Retina (tissue), 1 donor: ENCODE data around the gene MAP4.
"Not testable (repeated sequence)": the region's sequence is repeated elsewhere in the genome, so short reads cannot be mapped to it uniquely, and the experiment has no call there.

Source experiments
- DNase-seq: peaks from one replicate; pipeline ENCODE4 v3.0.0-alpha.2; 2016

The MAP4 gene

DNA sequence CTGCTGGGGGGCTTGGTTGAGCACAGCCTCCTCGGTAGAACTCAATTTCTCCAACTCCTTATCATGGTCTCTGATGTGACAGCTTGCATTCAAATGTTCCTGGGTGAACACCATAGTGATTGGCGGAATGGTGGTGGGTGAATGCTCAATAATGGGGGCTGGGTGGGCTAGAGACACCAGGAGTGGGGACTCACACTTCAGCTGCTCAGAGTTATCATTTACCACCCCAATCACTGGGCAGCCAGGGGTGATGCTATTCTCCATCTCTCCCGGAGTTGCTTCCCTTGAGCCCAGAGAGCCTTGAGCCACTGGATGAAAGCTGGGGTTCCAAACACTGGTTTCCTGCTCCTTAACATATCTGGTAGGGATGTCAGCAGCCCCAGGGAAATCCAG is 124.6 kb downstream of the MAP4 start:
- no peak for DNase-seq

DNA sequence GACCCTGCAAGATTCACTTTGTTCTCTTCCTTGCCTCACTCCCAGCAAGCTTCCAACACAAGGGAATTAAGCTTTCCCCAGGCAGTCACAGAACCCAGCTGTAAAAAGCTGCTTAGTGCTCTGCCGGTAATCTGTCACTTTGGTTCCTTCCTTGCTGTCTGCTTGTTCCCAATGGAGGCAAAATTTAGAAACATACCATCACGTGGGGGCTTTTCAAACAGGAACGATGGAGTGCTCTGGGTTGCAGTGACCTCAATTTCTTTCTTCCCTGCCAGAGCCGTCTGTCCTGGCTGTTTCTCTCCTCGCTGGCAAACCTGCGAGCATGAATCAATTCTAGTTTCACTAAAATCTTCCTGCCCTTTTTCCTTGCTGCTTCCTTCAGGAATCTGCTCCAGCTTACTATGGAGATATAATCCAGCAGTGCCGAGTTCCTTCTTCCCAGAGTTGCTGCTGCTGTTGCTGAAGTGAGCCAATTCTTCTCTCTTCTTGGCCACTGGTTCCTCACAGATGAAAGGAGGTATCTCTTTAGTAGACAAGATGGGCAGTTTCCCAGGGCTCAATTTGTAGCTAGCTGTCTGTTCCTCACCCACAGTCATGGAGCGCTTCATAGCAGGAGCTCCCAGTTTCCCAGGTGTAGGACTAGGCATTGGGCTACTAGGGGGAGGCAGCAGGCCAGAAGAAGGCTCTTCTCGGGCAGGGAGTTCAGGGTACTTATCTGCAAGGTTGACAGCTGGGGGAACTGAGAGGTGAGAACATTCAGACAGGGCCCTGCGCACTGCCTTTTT is 125.2 kb downstream of the MAP4 start:
- DNase-seq: peak; percentile 77

DNA sequence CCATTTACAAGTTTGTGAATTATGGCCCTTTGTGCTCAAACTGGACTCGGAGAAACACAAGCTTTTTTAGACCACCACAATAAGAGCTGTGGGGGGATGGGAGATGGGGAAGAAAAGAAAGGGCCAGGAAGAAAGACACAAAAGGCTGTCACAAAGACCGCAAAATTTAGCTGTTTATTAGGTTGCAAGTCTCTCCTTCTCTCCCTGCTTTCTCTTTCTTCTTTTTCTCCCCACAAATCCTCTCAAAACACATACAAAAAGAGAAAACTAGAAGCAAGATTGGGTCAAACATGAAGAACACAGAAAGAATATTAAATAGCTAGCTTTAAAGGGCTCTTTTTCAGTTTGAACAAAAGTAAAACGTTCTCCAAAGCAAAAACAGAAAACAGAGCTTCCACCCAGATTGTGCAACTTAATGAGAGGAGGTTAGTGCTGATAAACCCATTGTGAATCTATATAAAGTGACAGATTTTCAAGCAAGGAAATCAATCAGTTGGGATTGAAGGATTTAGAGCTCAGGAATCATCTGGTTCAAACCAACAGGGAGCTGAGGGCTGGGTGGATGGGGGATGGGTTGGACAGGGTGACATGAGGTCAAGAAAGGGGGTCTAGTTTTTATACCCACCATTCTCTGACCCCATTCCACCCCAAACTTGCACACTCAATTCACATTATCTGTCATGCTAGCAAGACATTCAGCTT is 125.9 kb downstream of the MAP4 start:
- peak; percentile 73 for DNase-seq

DNA sequence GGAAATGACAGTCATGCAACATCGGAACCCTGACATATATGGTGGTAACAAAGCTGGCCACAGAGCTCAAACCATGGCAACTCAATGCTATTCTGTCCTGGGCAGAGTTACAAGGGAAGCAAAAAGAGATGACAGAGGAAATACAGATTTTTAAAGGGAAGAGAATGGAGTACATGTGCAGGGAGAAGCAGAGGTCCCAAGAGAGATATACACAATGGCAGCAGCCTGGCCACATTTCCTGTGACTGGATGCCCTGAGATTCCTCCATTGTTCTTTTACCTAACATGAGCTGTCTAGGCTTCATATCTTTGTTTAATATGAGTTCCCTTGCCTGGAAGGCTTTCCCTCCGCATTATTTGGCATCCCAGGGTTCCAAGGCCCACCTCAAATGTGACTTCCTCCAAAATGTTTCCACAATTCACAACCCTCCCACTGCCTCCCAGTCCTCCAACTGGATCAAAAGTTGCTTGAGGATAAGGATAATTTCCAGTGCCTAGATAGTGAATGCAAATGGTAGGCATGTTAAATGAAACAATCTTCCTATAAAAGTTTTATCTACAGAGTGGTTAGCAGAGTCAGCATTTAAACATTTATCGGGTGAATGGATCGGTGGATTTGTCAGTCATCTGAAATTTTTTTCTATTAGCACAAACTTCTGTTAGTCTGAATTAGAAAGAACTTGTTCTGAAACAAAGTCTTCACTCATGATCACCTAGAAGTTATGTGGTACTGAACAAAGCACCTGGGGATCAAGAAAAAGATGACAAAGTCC is 127.0 kb downstream of the MAP4 start:
- DNase-seq: no peak

DNA sequence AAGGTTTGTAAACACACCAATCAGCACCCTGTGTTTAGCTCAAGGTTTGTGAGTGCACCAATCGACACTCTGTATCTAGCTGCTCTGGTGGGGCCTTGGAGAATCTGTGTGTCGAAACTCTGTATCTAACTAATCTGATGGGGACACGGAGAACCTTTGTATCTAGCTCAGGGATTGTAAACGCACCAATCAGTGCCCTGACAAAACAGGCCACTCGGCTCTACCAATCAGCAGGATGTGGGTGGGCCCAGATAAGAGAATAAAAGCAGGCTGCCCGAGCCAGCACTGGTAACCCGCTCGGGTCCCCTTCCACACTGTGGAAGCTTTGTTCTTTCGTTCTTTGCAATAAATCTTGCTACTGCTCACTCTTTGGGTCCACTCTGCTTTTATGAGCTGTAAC is 128.2 kb downstream of the MAP4 start:
- DNase-seq: not testable (repeated sequence)

DNA sequence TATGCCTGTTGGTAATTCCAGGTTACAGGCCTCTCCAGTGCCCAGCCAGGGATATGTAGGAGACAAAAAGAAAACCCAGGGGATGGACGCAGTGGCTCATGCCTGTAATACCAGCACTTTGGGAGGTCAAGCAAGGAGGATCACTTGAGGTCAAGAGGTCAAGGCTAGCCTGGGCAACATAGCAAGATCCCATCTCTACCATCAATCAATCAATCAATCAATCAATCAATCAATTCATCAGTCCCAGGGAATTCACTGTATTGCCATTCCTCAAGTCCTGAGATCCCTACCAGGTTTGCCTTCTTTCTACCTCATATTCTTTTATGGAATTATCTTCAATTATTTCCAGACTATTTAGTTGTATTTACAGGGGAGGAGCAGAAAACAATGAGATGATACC is 131.0 kb downstream of the MAP4 start:
- no peak for DNase-seq

DNA sequence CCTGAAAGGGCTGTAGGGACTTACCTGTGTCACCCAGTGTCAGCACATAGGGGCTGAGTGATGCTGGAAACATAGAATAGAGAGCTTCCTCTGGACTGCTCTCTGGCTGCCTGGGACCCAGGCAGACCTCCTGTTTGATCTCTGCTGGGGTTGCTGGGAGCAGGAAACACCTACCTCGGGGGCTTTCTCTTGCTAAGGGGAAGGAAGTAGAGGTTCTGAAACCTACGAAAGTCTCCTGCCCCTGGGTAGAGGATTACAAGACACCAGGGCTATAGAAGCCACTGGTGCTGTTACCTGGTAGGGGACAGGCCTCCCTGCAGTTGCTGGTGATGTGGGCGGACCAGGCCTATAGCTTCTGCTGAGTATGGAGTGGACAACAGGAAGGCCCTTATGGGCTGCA is 131.6 kb downstream of the MAP4 start:
- no peak for DNase-seq

DNA sequence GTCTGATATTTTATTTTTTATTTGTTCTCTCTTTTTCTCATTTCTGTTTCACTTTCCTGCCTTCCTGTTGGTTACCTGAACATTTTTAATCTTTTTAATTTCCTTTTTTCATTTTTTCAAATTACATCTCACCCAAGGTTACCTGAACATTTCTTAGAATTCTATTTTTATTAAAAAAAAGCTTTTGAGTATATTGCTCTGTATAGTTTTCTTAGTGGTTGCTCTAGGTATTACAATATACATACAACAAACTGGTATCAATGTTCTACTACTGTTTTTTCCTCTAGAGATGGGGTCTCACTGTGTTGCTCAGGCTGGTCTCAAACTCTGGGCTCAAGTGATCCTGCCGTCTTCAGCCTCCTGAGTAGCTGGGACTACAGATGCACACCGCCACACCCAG is 133.9 kb downstream of the MAP4 start:
- no peak for DNase-seq

DNA sequence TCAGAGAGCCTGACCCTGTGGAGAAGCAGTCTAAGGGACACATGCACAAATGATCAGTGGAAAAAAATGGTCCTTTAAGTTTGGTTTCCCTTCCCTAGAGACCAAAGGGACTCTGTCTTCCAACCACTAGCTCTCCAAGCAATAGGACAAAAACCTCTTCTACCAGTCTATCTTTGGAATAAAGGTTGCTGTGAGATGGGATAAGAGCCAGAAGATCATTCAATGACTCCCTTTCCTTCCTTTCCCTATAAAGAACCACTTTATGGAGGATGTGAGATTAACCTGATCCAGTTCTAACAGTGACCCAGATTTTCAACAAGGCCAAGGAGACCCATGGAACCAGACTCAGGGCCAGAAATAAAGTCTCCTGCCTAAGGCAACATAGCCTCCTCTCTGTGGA is 138.5 kb downstream of the MAP4 start:
- no peak for DNase-seq

DNA sequence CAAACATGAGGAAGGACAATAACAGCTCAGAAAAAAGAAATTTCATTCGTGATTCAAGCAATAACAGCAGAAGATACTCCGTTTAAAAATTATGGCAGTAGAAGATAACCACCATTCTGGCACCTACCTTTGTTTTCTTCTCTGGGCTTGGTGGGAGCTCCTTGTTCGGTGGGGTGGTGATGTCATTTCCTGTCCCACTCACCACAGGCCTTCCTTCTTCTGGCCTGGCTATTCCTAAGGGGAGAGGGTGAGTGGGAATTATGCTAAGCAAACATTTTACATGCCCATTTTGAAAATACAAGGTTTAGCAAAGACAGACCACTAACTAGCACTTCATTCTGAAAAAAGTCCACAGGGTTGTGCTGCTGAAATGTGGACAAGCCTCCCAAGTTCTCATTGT is 138.9 kb downstream of the MAP4 start:
- no peak for DNase-seq

DNA sequence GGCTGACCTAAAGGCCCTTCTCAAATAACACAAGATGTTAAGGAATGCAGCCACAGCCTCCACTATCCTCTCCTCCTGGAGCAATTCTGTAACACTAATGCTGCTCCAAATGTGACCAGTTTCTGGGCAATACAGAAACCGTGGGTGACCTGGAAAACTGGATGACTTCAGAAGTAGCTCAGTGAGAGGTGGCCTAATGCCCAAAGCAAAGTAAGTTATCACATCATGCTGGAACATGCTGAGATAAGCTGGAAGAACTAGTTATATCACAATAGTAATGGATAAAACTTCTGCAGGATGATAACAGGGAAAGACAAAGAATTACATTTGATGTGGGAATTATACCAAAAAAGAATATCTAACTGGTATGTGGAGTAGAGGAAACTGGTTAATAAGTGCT is 141.3 kb downstream of the MAP4 start:
- no peak for DNase-seq

DNA sequence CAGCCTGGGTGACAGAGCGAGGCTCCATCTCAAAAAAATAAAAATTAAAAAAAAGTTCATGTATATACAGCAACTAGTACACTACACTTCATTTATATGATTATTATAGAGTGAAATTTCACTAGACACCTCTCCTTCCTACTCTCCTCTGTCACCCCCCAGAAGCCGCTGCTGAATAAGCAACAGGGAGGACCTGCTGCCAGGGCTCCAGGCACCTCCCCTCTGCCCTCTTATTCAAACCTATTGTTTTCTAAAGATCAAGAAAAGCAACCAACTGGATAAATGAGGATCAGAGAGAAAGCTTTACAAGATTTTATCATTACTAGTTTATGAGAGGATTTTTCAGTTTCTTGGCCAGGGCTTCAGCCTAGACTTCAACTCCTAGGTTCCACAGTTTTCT is 141.8 kb downstream of the MAP4 start:
- no peak for DNase-seq

DNA sequence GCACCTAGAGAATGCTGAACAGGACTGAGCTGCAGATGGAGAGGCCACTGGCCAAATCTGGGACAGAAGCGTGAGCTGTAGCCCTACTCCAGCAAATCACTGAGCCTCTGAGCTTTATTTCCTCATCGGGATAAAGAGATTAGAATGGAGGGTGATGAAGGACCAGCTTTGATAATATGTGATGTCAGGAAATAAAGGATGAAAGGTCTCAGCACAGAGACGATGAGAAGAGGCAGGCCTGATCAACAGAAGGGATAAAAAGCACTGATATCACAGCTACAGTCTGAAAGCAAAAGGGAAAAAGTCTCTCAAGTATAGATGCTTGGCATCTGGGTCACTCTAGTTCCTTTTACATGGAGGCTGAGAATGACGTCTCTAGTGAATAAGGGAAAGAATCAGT is 143.3 kb downstream of the MAP4 start:
- DNase-seq: no peak

DNA sequence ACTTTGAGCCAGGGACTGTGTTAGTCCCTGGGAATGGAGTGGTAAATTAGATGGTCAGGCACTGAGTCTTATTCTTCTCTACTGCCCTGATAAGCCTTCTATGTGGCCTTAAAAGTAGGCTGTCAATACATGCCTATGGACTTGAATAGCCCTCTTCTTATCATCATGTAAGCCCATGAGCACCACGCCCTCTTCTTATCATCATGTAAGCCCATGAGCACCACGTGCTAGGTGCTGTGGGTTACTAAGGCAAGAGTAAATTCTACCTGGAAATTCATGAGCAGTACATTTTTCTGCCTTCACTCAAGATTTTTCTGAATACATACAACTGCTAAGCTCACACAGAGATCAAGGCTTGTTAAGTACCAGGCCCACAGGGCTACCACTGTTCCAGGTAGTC is 144.8 kb downstream of the MAP4 start:
- DNase-seq: no peak

DNA sequence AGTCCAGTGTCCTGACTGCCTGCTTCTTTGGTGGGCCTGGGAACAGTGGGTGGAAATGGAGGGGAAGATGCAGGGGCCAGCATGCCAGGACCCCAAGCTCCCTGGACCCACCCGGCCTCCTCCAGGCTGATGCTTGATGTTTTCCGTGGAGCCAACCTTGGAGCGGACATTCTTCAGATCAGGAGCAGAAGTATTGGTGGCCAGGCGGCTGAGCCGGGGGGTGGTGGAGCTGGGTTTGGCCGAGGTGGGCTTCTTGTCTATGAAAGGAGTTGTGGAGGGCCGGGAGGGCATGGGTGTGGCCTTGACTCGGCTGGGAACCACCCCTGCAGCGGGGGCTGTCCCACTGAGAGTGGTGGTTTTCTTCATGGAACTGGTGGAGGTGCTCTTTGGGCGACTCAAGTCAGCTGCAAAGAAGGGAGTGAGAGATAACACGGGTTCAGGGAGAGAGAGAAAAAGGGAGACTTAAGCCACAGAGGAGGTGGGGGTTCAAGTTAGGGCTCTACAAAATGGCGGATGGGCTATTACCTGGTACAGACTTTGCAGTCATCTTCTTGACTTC is 145.4 kb downstream of the MAP4 start:
- DNase-seq: no peak

DNA sequence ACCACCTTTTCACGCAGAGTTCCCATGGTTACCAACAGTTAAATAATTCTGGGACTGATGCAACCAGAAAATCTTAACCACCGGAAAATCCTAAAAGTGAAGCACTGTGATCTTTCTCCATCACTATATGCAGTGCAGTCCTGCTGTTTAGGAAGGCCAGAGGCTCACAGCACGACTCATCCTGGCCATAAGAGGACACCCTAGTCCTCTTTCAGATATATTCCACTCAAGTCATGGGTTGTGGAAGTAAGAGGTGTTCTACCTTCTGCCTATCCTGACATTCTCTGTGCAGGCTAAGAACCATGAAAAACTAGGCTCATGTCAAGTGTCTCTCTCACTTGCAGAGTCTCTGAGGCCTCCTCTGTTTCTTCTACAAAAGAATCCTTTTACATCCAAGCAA is 146.1 kb downstream of the MAP4 start:
- DNase-seq: no peak

DNA sequence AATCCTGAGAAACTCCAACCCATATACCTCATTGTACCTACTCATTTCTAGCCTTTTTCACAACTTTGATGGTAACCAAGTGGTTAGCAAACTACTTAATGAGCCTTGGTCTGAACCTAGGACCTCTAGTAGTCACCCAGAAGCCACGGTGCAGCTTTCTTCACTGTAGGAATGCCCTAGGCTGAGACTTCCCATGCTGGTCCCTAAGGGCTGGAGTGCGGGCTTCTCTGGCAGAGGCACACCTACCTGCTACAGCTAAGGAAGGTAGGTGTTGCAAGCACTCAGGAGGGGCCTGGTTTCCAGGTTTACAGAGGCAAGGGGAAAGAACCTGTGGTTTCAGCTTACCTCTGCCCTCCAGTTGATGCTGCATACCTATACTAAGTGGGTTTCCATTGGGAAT is 147.9 kb downstream of the MAP4 start:
- DNase-seq: no peak

DNA sequence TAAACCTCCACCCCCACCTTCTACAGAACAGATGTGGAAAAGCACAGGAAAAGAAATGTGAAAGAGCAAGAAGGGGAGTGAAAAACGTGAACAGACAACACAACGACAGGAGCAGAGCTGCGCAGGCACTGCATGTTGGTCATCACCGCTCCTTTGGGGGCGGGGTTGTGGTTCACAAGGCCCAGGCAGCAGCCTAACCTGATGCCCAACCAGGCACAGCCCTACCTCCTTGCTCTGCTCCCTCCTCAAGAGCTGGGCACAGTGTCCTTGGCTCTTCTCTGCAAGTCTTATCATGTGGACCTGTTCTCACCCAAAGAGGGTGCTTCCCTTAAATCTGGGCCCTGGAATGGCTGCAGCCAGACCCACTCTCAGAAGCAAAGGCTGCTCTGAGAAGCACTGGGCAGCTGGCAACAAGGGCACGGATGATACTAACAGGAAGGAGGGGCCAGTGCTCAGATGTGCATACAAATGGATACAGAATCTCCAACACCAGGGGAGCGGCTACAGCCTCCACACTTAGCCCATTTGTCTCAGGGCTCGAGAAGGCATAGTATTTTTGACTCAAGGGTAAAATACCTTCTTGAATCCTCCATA is 148.7 kb downstream of the MAP4 start:
- DNase-seq: no peak

DNA sequence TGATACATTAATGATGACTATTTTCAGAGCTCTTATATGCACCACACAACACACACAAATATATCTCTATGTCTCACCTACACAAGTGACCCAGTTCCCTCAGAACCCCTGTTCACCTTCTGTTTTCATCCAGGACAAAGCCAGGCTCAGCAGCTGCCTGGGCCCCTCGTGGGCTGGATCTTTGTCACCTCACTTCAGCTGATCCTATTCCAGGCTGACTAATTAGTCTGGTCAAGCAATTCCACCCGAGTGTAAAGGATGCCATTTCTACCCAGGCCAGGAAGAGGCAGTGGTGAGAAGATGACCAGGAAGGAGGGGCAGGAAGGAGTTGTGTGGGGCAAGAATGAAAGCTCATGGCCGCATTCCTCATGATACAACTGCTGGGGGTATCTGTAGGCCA is 151.0 kb downstream of the MAP4 start:
- DNase-seq: no peak

DNA sequence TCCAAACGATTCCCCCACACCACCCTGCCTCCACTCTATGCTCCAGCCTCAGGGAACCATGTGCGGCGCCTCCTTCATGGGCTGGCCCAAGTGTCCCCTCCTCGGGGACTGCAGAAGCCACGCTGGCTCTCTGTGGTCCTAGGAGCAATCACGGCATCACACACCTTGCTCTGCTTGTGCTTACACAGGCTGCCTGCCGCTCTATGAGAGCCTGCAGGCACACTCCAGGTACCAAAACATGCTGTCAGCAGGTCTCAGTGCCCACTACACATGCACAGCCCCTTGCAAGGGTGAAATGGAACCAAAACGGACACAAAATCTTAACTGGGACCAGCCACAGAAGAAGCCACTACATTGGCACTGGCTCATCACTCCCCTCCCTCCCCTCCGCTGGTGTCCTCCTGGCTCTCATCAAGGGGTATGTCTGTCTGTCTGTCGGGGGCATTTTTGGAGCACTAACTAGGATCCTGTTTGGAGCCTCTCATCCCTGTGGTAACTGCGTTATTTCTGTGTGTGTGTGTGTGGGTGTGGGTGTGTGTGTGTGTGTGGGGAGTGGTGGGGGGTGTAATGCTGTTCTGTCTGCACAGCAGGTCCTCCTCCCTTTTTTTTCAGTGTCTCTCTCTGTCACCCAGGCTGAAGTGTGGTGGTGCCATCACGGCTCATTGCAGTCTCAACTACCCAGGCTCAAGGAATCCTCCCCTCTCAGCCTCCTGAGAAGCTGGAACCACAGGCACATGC is 152.7 kb downstream of the MAP4 start:
- no peak for DNase-seq

DNA sequence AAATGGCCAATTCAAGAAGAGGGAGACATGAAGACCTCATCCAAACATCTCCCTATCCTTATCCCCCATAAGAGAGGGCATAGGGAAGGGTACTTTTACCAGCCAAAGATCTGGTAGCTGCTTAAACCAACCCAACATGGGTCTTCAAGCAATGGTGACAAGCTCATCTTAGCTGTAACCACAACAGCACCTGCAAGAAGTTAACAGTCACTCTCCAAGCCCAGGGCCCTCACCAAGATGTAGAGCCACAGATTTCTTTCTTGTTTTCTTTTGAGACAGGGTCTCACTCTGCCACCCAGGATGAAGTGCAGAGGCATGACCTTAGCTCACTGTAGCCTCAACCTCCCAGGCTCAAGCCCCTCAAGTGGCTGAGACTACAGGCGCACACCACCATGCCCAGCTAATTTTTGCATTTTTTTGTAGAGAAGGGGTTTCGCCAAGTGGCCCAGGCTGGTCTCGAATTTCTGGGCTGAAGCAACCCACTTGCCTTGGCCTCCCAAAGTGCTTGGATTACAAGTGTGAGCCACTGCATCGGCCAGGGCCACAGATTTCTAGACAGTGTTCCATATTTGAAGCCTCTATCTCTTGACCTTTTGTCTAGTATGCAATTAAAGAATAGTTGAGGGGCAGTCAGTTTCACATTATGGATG is 156.1 kb downstream of the MAP4 start:
- no peak for DNase-seq

DNA sequence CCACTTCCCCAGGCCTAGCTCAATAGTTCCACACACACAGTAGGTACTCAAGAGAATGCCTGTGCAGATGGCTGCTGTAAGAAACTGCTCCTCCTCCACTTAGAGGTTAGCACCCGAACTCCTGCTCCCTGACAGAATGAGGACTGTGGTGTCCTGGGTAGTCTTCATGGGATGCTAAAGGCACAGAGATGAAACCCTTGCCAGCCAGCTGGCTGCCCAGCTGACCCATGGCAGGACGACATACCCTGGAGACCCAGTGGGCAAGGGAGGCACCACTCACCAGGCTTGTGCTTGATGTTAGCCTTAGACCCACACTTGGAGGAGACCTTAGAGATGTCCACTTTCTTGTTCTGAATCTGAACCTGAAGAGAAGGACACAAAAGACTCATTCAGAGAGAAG is 159.1 kb downstream of the MAP4 start:
- no peak for DNase-seq
